HepG2 (cell line): ENCODE measurements around the gene QDPR. TPM values are rescaled to one million over a fixed set of nuclear protein-coding genes. Genes with fewer than 3 reads are reported as not detected.

Source experiments
- AKAP8 ChIP-seq: sonication (generic); formaldehyde crosslinking; IDR thresholded peaks from 2 replicates; pipeline ENCODE4 v1.5.1; 2020; ENCODE audit warnings: mild to moderate bottlenecking, missing genetic modification reagents
- ARNT2 ChIP-seq: sonication (generic); formaldehyde crosslinking; IDR thresholded peaks from 2 replicates; pipeline ENCODE4 v1.8.0; 2022; ENCODE audit warnings: mild to moderate bottlenecking, low read depth, missing genetic modification reagents, moderate library complexity
- BATF2 ChIP-seq: sonication (generic); formaldehyde crosslinking; IDR thresholded peaks from 2 replicates; pipeline ENCODE4 v1.8.0; 2022; ENCODE audit warnings: mild to moderate bottlenecking, missing genetic modification reagents, moderate library complexity
- EED ChIP-seq: sonication (generic); formaldehyde crosslinking; IDR thresholded peaks from 2 replicates; pipeline ENCODE4 v1.5.0; 2020; ENCODE audit warnings: mild to moderate bottlenecking, missing genetic modification reagents
- HMGA1 ChIP-seq: sonication (generic); formaldehyde crosslinking; conservative IDR thresholded peaks from 2 replicates; pipeline ENCODE4 v1.4.0; 2020; ENCODE audit warnings: missing genetic modification reagents
- ISL2 ChIP-seq: sonication (generic); formaldehyde crosslinking; IDR thresholded peaks from 2 replicates; pipeline ENCODE4 v1.5.0; 2020; ENCODE audit warnings: missing genetic modification reagents
- JUND ChIP-seq: sonication (generic); formaldehyde crosslinking; IDR thresholded peaks from 2 replicates; pipeline ENCODE4 v1.8.0; 2022; ENCODE audit warnings: mild to moderate bottlenecking, missing genetic modification reagents
- KLF6 ChIP-seq: IDR thresholded peaks from 2 replicates; pipeline ENCODE4 v1.8.0; 2016; ENCODE audit warnings: missing biosample characterization, missing genetic modification reagents
- KMT2A ChIP-seq: sonication (generic); formaldehyde crosslinking; IDR thresholded peaks from 2 replicates; pipeline ENCODE4 v1.4.0; 2020; ENCODE audit warnings: missing genetic modification reagents
- NPAS2 ChIP-seq: sonication (generic); formaldehyde crosslinking; IDR thresholded peaks from 2 replicates; pipeline ENCODE4 v1.8.0; 2022; ENCODE audit warnings: mild to moderate bottlenecking, missing genetic modification reagents, borderline replicate concordance
- PBX2 ChIP-seq: IDR thresholded peaks from 2 replicates; pipeline ENCODE4 v1.6.1; 2016; ENCODE audit warnings: control low read depth
- RBFOX2 ChIP-seq: fragments of 200-400 bp; formaldehyde crosslinking; IDR thresholded peaks from 2 replicates; pipeline ENCODE4 v1.6.1; 2017; ENCODE audit warnings: low read depth, mild to moderate bottlenecking, low read length
- SSRP1 ChIP-seq: IDR thresholded peaks from 2 replicates; pipeline ENCODE4 v1.6.1; 2016; ENCODE audit warnings: control low read depth
- THAP11 ChIP-seq: IDR thresholded peaks from 2 replicates; pipeline ENCODE4 v1.6.1; 2016; ENCODE audit warnings: missing biosample characterization, missing genetic modification reagents
- YY1 ChIP-seq: IDR thresholded peaks from 2 replicates; pipeline ENCODE4 v1.6.1; 2011; ENCODE audit warnings: low read length, low read depth, moderate library complexity, mild to moderate bottlenecking; ENCODE audit not compliant: insufficient read depth, insufficient replicate concordance
- ZBTB39 ChIP-seq: sonication (generic); formaldehyde crosslinking; IDR thresholded peaks from 2 replicates; pipeline ENCODE4 v1.5.0; 2020; ENCODE audit warnings: missing genetic modification reagents
- ZFP36L1 ChIP-seq: sonication (generic); formaldehyde crosslinking; IDR thresholded peaks from 2 replicates; pipeline ENCODE4 v1.8.0; 2022; ENCODE audit warnings: mild to moderate bottlenecking, missing genetic modification reagents, moderate library complexity
- ZNF136 ChIP-seq: sonication (generic); formaldehyde crosslinking; IDR thresholded peaks from 2 replicates; pipeline ENCODE4 v1.8.1; 2022; ENCODE audit warnings: low read depth, mild to moderate bottlenecking, moderate library complexity, missing genetic modification reagents
- ZNF562 ChIP-seq: sonication (generic); formaldehyde crosslinking; IDR thresholded peaks from 2 replicates; pipeline ENCODE4 v1.8.0; 2022; ENCODE audit warnings: missing genetic modification reagents, borderline replicate concordance
- ZNF639 ChIP-seq: conservative IDR thresholded peaks from 2 replicates; pipeline ENCODE4 v1.6.1; 2018; ENCODE audit warnings: missing genetic modification reagents
- ZNF777 ChIP-seq: sonication (generic); formaldehyde crosslinking; IDR thresholded peaks from 2 replicates; pipeline ENCODE4 v1.4.0; 2020; ENCODE audit warnings: missing genetic modification reagents
- polyA plus RNA-seq, 8 experiments: library from polyadenylated mRNA; depleted of rRNA in 3 of 8; stranded (reverse) in 7 of 8; unstranded in 1 of 8; fragments of >200 nt; fragmentation: Illumina TruSeq in 4 of 8; extraction: Trizol in 4 of 8; gene quantifications; 2 replicates each; pipeline versions ENCODE4 v1.2.1 to v1.2.3, GENCODE V29; 2011 to 2016; ENCODE audit warnings: low read depth in 4 of 8, missing spikeins in 1 of 8, mixed read lengths in 1 of 8; ENCODE audit not compliant: insufficient read depth in 1 of 8
- total RNA-seq, 5 experiments: library from RNA; depleted of rRNA; stranded (reverse); fragments of >200 nt; fragmentation: Illumina TruSeq; extraction: Trizol; gene quantifications; 2 replicates each; pipeline ENCODE4 v1.2.3, GENCODE V29; 2016; ENCODE audit warnings: low read depth in 1 of 5
- TF ChIP-seq, protein P1 (sequence below): sonication (generic); formaldehyde crosslinking; IDR thresholded peaks from 2 replicates; pipeline ENCODE4 v1.4.0; 2020; ENCODE audit warnings: missing genetic modification reagents
- TF ChIP-seq, protein P2 (sequence below): sonication (generic); formaldehyde crosslinking; IDR thresholded peaks from 2 replicates; pipeline ENCODE4 v1.8.0; 2022; ENCODE audit warnings: mild to moderate bottlenecking, missing genetic modification reagents; ENCODE audit not compliant: insufficient replicate concordance

QDPR gene
- total and polyA plus RNA-seq, 2 of the 13 experiments (the other 11 are each of a cell fraction or from before 2014, with no cell fraction given), result 9.9 to 95.5 TPM

GRCh38 chr4:17511509-17511949, 361 bp downstream of the QDPR start (continued):
- TF ChIP-seq KMT2A (CRISPR knock-in tag) (no peak), ARNT2 (no peak), RBFOX2 (no peak), ZFP36L1 (CRISPR knock-in tag) (no peak), ZBTB39 (CRISPR knock-in tag) (no peak), PBX2 (CRISPR knock-in tag) (no peak), YY1 (no peak), ZNF136 (peak; percentile 29; the same call in 1 of the 2 replicates), ZNF639 (CRISPR knock-in tag) (no peak), BATF2 (CRISPR knock-in tag) (no peak), JUND (CRISPR knock-in tag) (no peak), NPAS2 (CRISPR knock-in tag) (no peak), ZNF562 (CRISPR knock-in tag) (no peak), AKAP8 (CRISPR knock-in tag) (0 out of 2 replicates have a peak, but pooled peaks have one; percentile 36), HMGA1 (no peak), KLF6 (CRISPR knock-in tag) (no peak), SSRP1 (CRISPR knock-in tag) (no peak), ISL2 (CRISPR knock-in tag) (no peak), THAP11 (CRISPR knock-in tag) (no peak), ZNF777 (CRISPR knock-in tag) (no peak), EED (CRISPR knock-in tag) (no peak)
- TF ChIP-seq, protein P1, sequence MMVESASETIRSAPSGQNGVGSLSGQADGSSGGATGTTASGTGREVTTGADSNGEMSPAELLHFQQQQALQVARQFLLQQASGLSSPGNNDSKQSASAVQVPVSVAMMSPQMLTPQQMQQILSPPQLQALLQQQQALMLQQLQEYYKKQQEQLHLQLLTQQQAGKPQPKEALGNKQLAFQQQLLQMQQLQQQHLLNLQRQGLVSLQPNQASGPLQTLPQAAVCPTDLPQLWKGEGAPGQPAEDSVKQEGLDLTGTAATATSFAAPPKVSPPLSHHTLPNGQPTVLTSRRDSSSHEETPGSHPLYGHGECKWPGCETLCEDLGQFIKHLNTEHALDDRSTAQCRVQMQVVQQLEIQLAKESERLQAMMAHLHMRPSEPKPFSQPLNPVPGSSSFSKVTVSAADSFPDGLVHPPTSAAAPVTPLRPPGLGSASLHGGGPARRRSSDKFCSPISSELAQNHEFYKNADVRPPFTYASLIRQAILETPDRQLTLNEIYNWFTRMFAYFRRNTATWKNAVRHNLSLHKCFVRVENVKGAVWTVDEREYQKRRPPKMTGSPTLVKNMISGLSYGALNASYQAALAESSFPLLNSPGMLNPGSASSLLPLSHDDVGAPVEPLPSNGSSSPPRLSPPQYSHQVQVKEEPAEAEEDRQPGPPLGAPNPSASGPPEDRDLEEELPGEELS (CRISPR knock-in tag), result no peak
- TF ChIP-seq, protein P2, sequence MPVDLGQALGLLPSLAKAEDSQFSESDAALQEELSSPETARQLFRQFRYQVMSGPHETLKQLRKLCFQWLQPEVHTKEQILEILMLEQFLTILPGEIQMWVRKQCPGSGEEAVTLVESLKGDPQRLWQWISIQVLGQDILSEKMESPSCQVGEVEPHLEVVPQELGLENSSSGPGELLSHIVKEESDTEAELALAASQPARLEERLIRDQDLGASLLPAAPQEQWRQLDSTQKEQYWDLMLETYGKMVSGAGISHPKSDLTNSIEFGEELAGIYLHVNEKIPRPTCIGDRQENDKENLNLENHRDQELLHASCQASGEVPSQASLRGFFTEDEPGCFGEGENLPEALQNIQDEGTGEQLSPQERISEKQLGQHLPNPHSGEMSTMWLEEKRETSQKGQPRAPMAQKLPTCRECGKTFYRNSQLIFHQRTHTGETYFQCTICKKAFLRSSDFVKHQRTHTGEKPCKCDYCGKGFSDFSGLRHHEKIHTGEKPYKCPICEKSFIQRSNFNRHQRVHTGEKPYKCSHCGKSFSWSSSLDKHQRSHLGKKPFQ (CRISPR knock-in tag), result no peak
